HG02870 (cell line): Measurements from ENCODE around the gene GALNT6.

Experiments
- ATAC-seq: cut with Tn5 transposase; IDR thresholded peaks from one replicate; pipeline ENCODE4 v1.9.1; 2021; ENCODE audit warnings: mild to moderate bottlenecking, moderate library complexity; ENCODE audit not compliant: unreplicated experiment

Gene GALNT6

DNA sequence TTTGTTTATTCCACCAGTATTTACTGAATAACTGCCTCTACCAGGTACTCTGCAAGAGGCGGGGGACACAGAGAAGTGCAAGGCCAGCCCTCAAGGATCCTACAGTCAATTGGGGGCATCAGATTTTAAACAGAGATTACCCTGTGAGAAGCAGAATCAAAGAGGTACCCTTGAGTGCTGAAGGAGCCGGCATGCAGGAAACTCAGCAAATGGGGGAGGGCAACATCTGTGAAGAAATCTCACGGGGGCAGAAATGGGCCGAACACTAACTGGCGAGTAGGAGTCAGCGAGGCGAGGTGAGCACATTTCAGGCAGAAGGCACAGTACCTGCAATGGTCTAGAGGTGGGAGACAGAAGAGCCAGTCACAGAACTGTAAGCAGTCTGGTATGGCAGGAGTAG is 9.0 kb downstream of the GALNT6 start:
- ATAC-seq: no peak

DNA sequence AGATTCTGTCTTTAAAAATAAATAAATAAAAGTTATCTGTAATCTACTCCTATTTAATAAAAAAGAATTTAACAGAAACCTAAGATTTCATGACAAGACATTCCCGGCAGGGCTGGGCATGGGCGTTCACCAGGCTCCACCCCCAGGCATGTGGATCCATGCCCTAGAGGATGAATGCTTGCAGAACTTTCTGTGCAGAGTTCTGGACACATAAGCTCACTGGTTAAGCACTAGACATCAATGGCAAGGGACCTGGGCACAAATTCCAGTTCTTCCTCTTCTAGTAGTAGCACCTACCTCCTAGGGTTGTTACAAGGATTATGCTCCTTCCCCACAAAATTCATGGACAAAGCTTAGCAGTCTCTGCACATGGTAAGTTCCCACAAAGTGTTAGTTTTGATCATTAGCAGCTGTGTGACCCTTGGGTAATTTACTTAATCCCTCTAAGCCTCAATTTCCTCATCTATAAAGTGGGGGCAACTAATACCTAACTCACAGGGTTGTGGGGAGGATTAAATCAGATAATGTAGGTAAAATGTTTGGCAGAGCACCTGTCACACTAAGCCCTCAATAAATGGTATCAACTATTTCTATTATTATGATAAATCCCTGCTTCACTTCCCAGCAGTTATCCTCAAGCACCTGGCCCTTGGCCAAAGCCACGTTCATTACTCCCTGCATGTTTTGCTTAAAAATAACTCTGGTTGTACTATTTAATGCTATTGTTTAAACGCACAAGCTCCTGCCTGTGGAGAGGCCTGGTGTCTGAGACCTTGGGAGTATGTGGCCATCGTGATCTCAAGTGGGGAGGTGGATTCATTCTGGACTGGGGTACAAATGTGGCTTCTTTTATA is 9.8 kb downstream of the GALNT6 start:
- ATAC-seq: no peak

DNA sequence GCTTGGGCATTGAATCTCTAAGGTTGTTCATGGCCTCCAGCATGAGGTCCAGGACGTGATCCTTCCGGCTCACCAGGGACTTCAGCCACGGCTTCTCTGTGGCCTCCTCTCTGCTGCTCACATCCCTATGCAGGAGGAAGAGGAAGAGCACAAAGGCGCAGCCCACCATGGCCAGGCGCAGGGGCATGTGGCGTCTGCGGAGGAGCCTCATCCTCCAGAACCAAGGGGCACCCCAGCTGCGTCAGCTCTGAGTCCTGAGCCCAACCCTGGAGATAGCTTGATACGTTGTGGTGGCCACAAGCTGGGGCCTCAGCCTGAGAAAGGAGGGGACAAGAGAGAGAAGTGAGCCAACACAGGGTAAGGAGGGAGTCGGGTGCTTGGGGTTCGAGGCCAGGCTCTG is 11.6 kb downstream of the GALNT6 start:
- ATAC-seq: no peak

DNA sequence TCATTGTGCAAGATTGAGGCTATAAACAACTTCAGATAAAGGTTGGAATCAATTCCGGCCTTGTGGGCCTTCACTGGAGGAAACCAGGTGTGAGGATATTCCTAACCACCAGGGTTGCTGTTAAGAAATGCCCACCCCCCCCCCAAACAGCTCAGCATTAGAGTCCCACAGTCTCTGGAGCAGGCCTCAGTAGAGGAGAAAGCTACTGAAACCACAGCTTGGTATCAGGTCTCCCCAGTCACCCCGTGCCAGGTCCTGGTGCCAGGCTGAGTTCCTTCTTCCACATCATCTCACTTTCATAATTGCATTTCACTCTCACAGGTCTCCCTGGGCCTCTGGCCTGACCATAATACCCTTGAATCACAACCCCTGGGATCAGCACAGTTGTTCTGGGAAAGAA is 12.5 kb downstream of the GALNT6 start:
- ATAC-seq: no peak

DNA sequence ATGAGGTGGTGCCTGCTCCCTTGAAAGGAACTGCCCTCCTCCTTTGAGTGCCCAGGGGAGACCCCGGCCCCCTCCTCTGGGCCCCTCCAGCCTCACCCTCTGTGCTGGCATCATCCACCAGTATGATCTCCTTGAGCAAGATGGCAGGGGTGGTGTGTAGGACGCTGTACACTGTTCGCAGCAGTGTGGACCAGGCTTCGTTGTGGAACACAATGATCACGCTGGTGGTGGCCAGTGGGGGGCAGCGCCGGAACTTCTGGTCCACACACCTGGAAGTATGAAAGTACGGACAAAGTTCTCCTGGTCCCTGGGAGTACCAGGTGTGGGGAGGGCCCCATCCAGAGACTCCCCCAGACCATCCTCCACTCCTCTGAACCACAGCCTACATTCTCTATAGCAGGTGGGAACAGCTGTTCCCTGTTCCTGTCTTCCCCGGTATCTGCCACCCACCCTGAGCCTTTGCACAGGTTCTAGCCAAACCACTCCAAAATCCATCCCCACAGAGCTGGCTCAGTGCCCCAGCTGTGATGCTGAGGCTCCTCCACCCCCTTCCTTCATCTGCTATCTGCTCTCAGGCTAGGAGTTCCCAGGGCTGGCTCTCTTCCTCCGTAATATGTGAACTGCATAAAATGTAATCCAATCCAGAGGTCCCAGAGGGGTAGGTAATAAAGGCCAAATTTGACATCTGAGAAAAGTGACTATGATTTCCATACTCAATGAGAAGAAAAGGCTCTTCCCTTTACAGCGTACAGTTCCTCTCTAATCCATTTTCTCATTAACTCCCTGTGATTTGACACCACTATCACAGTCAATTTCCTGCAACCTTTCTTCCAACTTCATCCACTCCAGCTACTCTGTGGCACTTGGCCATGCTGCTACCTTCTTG is 13.9 kb downstream of the GALNT6 start:
- no peak for ATAC-seq

DNA sequence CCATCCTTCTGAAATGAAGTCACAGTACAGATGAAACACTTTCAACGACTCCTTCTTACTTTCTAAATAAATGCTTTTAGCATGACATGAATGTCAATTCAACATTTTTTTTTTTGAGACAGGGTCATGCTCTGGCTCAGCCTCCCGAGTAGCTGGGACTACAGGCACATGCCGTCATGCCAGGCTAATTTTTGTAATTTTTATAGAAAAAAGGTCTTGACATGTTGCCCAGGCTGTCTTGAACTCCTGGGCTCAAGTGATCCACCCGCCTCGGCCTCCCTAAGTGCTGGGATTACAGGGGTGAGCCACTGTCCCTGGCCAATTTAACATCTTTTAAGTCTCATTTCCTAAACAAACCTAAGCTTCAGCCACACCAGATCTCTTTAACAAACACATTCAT is 16.4 kb downstream of the GALNT6 start:
- ATAC-seq: no peak

DNA sequence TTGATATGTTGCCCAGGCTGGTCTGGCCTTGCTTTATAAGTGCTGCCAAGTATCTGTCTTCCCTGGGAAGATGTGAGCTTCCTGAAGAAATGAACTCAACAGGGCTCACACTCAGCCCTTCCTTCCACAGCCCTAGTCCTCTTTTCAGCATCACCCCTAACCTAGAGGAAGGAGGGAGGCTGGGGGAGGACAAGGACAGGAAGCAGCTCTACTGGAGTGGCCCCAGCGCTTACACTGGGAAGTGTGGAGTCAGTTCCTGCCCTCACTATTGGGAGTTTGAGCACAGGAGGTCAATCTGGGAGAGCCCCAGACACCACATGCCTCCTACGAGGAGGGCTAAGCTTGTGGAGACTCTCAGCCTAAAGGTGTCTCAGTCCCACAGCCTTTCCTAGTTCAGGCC is 16.8 kb downstream of the GALNT6 start:
- ATAC-seq: no peak

DNA sequence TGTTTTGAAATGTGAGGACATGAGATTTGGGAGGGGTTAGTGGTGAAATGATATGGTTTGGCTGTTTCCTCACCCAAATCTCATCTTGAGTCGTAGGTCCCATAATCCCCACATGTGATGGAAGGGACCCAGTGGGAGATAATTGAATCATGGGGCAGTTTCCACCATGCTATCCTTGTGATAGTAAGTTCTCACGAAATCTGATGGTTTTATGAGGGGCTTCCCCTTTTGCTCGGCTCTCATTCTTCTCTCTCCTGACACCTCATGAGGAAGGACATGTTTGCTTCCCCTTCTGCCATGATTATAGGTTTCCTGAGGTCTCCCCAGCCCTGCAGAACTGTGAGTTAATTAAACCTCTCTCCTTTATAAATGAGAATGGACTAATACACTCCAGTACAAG is 18.0 kb downstream of the GALNT6 start:
- no peak for ATAC-seq

DNA sequence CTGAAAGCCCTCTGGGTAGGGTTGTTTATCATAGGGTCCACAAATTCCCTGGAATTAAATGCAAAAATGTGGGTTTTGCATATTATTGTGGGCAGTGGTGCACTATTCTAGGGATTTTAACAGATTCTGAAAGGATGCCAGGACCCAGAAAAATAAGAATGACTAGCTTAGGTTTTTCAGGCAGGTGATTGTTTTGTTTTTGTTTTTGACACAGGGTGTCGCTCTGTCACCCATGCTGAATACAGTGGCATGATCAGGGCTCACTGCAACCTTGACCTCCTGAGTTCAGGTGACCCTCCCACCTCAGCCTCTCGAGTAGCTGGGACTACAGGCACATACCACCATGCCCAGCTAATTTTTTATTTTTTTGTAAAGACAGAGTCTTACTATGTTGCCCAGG is 19.2 kb downstream of the GALNT6 start:
- ATAC-seq: no peak

DNA sequence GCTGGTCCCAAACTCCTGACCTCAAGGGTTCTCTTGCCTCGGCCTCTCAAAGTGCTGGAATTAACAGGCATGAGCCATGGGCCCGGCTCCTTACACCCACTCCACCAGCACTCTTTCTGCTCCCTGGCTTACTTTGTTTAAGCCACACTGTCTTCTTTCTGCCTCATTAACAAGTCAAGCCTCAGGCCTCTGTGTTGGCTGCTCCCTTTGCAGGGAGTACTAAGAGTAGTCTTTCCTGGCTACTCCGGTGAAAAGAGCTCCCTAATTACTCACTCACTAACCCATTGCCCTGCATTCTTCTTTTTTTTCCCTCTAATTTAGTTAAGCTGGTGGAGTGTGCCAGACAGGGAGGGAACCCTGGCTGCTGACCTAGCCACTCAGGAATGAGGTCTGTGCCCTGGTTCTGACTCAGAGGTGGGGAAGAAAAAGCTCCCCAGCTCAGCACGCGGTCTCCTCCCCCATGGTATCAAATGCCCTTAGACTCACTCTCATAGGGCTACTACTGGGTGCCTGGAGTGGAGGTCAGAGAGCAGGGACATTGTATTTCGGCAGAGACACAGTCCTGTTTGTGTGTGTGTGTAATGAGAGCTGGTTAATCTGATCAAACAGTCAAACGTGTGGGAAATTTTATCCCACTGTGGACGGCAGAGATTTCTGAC is 19.8 kb downstream of the GALNT6 start:
- ATAC-seq: no peak

DNA sequence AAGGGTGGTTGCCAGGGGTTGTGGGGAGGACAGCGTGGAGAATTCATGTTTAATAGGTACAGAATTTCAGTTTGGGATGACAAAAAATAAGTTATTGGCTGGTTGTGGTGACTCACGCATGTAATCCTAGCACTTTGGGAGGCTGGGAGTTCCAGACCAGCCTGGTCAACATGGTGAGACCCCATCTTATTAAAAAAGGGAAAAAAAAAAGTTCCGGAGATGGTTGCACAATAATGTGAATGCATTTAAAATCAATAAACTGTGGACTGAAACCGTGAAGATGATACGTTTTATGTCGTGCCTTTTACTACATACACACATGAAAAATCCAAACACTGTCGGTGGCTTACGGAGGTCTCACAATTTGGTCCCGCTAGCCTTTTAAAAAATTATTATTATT is 20.5 kb downstream of the GALNT6 start:
- no peak for ATAC-seq

DNA sequence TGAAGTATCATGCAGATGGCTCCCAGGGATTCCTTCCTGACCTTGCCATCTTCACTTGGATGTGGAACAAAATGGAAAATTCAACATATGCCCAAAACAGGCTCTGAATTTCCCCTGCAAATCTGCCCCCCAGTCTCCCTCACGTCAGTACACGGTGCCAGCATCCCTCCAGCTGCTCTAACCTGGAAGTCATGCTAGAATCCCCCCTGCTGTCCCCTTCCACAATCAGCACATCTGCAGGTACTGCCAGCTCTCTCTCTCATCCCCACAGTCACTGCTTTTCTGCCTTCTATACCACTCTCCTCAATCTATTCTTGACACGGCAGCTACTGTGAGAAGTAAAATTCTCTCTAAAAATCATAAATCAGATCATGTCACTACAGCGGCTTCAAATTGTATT is 21.6 kb downstream of the GALNT6 start:
- ATAC-seq: no peak

DNA sequence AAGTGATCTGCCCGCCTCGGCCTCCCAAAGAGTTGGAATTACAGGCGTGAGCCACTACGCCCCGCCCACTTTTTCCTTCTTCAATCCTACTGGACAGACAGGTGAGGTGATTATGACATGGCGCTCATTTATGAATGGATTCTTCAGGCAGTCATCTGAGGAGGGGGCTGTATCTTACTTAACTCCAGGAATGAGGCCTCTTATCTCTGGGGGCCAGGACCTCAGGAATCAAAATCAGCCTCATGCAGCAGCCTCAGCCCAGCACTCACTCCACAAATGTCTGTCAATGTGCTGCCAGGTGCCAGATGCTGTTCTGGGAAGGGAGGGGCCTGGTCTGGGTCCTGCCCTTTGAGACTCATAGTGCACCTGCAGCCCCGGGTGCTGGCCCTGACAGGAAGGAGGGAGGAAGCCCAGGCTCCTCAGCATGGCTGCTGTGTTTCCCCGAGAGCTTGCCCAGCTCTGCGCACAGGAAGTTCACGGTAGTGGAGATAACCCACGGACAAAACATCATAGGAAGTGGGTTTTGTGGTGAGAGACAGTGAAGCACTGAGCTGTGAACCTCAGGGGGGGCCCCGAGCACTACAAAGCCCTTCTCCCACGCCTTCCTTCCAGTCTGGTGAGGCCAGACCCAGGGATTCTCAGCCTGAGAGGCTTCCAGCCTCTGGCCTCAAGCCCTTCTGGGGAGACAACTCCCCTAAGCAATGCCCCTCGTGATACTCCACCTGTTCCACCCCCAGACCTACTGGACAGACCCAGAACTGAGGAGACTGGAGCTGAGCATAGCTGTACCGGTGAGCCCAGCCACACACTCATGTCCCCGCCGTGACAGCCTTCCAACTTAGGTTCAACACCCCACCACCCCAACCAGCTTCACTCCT is 22.3 kb downstream of the GALNT6 start:
- ATAC-seq: peak; percentile 98

DNA sequence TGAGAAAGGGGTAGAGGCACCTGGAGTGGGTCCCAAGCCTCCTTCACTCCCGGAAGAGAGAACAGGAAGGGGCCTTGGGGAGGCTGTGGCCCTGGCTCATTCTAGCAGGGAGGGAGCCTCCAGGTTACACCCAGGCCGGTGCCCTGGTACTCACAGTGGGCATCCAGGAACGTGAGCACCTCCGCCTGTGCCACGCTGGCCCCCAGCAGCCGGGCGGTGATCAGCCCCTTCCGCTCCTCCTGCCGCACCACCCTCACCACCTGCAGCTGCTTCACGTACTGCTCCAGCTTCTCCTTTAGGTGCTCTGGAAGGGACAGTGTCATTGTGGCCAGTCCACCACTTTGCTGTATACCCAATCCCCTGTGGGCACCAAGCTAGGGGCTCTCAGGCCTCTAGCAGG is 25.9 kb downstream of the GALNT6 start:
- ATAC-seq: no peak

DNA sequence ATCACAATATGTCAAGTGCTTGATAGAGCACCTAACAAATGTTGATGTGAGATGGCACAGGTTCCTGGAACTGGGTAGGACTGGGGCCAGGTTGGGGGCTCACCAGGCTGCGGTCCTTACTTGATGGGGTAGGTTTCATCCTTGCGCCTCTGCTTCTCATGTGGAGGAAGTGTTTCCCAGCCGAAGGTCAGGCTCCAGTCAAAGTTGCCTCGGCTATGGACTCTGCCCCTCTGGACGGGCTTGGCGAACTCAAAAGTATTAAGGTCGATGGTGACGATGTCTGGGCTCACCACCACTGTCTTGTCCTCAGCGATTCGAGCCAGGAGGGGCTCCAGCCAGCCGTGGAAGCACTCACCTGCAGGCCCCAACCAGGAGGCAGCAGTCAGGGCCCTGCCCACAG is 27.2 kb downstream of the GALNT6 start:
- ATAC-seq: no peak

DNA sequence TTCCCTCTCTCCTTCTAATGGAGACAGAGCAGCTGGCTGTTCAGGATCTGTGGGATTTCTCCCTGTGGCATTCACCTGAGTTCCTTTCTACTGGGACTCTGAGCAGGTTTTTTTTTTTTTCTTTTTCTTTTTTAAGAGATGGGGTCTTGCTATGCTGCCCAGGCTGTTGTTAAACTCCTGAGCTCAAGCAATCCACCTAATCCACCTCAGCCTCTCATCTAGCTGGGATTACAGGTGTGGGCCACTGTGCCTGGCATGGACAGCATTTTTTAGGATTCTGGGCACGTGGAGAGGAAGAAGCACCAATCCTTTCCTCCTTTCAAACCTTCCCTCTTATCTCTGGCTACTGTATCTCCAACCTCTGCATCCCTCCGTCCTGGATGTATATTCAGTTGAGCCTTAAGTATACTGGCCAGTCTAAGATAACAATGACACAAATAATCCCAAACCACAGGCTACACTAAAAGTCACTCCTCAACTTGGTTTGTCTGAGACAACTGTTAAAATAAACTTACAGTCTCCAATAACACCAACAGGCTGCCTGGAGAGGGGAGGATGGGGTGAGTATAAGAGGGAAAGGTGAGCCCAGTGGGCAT is 28.4 kb downstream of the GALNT6 start:
- ATAC-seq: no peak

DNA sequence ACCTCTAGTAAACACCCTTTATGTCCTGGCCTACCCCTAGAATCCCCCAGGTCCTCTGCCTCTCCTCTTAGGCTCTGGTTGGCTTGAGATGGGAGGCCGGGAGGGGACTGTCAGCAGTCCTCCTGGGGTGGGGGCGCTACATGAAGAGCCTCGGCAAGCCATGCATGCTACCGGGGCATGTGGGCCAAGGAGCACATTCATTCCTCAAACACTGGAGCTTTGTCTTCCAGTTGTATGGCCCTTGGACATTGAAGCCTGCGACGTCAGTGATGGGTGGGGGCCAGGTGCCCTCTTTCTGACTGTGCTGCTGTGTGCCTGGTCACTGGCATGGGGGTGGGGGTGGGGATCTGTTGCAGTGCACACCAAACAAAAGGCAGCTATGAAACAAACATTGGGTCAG is 28.9 kb downstream of the GALNT6 start:
- no peak for ATAC-seq

DNA sequence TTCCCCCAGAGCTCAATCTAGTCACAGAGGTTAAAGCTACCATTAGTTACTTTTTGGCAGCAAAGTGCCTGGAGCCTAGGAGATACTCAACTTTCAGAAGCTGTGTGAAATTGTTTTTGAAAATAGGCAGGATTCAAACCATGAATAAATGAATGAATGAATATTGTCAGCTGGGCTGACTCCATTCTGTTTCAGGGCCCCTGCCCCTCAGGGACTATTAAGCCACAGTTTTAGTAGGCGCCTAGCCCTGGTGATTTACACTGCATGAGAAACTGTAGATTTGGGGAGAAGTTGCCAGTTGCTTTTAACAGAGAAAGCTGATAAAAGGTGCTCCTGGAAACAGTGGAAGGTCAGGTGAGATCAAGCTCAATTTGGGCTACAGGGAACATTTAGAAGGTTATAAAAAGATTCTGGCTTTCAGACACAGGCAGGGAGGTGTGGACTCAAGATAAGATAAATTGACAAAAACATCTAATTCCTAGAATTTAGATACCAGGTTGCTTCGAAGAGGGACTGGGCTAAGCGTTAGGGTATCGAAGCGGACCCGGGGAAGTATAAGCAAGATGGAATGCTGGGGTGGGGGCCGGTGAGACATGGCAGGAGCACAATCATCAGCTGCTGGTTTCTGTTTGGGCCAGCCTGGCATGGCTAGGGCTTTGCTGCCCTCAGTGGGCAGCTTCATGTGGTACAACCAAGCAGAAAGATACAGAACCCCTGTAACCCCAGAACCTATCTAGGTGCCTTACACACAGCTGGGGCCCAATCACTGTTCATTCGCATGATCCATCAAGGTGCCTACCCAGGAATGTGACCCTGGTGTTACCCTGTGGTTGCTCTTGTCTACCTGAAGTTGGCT is 29.8 kb downstream of the GALNT6 start:
- ATAC-seq: no peak

DNA sequence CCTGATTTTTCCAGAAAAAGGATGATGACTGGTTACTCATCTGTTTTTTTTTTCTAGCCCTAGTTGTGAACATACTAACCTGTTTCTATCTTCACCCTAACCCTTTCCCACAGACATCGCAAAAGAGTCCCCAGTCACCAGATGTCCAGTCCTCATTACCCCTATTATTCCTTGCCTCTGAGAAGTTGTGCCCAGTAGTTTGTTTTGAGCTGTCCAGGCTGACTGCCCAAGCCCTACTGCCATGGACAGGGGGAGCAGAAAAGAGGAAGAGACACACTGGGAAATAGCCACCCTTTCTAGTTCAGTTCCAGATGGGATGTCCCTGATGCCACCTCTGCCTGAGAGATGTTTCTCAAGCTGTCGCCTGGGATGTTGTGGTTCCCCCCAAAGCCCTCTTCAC is 30.9 kb downstream of the GALNT6 start:
- ATAC-seq: no peak
